Hematopoietic multipotent progenitor cell (in vitro differentiated cells): ENCODE data around the gene TLL2. TPM values are rescaled to one million over a fixed set of nuclear protein-coding genes. Genes with fewer than 3 reads are reported as not detected.

Experiments used
- DNase-seq, 3 donors: peaks; one replicate each; pipeline ENCODE4 v3.0.0-alpha.2; 2011 to 2015; ENCODE audit warnings: low read depth in 2 of 3, low spot score in 2 of 3
- total RNA-seq: library from RNA; depleted of rRNA; stranded (reverse); fragments of >200 nt; gene quantifications from one replicate; pipeline ENCODE4 v1.2.3, GENCODE V29; 2012

The TLL2 gene
- total RNA-seq, 1 donor, result 0.27 TPM

DNA sequence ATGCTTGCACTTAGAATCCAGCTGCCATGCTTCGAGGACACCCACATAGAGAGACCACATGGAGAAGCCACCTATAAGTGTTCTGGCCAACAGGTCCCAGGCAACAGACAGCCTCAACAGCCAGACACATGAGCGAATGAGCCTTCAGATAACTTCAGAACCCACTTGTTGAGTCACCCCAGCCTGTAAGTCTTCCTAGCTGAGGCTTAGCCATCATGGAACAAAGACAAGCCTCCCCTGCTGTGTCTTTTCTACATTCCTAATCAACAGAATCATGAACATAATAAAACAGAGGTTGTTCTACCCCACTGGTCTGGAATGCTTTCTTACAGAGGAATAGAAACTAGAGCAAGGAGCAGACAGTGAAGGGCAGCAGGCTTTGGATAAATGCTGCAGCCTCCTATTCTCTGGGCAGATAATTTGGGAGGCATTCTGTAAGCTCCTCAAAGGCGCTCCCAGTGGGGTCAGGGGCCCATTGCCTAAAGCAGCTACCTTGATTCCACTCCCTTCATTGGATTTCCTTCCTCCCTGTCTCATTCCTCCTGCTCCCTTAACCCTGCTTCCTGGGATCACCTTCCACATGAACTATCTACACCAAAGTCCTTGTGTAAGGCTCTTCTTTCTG lies 4.6 kb downstream of the TLL2 start:
- no peak for DNase-seq

DNA sequence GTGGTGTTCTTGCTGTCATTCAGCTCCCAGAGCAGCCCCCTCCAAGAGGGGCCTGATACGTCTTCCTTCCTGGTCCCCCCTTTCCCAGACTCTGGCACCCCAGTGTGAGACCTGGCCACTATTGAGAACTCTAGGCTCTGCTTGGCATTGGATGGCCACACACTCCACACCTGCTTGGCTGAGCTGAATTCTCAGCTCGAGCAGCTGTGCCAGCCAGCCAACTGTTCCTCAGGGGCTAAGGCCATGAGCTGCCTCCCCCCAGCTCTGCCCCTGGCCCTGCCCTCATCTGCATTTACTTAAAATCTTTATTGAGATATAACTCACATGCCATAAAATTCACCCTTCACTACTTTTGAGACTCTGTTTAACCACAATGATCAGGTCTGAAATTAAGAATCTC lies 6.7 kb downstream of the TLL2 start:
- no peak for DNase-seq

DNA sequence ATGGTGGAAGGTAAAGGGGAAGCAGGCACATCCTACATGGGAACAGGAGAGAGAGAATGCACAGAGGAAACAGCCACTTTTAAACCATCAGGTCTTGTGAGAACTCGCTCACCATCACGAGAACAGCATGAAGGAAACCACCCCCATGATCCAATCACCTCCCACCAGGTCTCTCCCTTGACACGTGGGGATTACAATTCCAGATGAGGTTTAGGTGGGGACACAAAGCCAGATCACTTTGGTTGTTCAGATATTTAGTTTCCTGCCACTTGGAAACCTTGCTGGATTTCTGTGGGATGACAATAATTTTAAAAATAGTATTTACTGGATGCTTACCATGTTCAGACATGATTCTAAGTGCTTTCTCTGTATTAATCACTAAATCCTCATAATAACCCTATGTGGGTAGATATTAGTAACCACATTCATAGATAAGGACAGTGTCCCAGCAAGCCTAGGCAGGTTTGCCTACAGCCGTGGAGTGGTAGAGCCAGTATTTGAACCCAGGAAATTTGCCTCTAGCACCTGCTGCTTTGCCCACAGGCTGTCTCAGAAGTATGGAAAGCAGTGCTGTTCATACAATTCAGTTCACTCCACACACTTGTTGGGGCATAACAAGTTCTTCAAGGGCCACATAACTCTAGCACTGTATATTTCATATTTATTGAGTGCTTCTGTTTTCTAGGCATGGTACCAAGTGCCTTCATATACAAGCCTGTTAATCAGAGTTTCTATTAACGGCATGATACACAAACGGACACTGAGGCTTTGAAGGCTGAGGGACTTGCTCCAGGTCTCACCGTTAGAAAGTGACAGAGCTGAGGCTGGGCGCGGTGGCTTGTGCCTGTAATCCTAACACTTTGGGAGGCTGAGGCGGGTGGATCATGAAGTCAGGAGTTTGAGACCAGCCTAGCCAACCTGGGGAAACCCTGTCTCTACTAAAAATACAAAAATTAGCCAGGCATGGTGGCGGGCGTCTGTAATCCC lies 8.3 kb downstream of the TLL2 start:
- DNase-seq, result no peak

DNA sequence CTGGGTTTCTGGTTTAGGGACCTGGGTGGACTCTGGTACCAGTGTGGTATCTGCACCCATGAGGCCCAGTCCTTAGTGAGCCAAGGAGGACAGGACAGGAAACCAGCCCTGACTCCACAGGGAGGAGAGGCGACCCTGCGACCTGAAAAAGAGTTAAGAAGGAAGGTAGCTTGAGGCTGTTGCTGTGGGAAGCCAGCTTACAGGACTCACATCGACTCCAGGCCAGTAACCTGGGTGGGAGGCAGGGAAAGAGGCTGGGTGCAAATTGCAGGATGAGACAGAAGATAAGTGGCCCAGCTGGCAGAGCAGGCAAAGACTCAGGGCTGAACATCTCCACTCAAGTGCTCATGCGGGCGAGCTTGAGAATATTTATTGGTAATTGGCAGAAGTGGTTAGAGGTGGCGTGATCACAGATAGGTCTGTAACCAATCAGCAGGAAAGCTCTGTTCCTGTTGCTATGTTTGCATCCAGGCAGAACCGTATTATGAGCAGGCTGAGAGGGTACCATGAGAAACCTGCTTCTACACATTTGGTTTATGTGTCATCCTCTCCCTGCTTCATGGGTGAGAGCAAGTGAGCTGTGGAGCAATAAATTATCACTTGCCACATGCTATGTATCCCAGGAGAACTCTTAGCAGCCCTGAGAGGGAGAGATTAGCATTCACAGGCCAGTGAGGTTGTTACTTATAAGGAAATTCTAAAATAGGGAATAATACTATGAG lies 11.0 kb downstream of the TLL2 start:
- no peak for DNase-seq

DNA sequence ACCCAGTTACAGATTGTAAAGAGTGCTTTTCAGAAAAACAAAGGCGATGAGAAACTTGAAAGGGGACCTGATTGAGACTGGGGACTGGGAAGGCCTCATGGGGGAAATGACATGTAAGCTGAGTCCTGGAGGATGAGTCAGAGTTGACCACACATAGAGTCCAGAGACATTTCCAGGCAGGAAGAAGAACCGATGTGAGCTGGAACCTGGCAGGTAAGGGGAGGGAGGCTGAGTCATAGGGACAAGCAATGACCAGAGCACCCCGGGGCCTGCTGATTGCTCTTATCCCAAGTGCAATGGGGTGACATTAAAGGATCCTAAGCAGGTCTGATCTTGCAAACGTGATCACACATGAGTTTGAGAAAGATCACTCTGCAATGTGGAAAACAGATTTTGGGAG lies 11.7 kb downstream of the TLL2 start:
- DNase-seq, result no peak

DNA sequence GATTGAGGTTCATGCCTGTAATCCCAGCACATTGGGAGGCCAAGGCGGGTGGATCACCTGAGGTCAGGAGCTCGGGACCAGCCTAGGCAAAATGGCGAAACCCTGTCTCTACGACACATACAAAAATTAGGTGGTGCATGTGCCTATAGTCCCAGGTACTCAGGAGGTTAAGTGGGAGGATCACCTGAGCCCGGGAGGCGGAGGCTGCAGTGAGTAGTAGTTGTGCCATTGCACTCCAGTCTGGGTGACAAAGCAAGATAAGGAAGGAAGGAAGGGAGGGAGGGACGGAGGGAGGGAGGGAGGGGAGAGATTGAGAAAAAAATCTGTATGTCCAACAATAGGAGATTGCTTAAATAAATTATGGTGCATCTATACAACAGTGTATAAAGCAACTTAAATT lies 13.2 kb downstream of the TLL2 start:
- no peak for DNase-seq

DNA sequence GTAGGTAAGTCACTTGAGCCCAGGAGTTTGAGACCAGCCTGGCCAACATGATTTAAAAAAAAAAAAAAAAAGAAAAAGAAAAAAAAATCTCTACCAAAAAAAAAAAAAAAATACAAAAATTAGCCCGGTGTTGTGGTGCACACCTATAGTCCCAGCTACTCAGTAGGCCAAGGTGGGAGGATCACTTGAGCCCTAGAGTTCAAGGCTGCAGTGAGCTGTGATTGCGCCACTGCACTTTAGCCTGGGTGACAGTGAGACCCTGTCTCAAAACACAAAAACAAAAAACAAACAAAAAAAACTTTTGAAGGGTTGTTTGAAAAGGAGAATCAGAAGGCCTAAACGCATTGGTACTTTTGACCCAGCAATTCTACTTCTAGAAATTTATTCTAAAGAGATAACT lies 13.7 kb downstream of the TLL2 start:
- no peak for DNase-seq

DNA sequence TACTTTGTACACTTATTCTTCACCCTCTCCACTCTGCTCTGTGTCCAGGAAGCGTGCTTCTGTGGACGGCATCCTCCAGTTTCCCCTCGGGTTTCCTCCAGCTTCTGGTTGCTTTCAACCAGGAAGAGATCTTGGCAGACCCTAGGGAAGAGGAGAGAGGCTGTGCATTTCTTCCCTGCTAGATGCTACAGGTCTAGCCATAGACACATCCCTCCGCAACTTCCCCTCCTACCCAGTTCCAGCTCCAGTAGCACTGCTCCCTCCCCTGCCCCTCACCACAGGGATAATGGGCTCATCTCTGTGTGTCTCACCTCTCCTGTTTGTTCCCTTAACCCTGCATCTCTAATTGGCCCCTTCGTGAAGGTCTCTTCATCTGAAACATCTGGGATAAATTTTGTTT lies 16.3 kb downstream of the TLL2 start:
- DNase-seq, result no peak

DNA sequence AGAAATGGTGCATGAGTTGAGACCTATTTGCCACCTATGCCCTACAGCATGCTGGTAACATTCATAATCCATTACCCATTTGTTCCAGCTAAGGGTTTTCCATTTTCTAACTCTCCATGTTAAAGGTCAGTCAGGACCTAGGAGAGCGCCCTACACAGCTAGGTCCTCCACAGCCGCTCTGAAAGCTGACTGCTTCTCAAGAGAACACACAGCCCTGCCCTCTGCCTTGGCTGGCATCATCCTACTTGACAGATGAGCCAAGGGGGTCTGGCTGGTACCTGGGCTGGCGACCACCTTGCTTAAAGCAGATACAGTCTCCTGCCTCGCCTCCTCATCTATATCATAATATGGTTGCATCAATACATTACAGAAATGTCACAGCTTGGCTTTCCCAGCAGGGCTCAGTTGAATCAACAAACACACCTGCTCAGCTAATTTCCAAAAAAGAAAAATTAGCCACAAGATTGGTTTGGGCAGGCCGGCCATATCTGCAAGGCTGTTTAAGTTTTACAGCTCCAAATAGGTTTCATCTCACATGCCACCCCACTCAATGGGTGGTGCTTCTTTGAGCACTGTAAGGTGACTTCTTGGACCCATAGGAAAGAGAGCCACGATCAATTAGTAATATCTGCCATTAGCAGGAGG lies 17.3 kb downstream of the TLL2 start:
- DNase-seq, result peak in 2 of 3 donors; percentile 9 to 47

DNA sequence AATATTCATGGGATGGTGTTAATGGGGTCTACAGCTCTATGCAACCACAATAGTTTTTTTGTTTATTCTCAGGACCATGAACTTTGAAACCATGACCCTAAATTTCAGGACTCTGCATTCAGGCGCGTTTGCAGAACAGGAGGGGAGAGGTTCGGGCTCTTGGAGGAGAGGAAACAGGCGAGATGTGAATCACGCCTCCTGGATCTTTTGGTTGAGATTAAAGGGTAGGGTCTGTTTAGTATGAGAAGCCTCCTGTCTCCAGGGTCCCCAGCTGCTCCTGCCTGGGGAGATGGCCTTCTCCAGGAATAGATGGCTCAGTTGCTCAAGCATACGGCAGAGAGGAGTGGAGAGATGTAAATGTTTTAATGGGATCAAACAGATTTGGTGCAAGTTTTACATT lies 18.2 kb downstream of the TLL2 start:
- DNase-seq, result no peak

DNA sequence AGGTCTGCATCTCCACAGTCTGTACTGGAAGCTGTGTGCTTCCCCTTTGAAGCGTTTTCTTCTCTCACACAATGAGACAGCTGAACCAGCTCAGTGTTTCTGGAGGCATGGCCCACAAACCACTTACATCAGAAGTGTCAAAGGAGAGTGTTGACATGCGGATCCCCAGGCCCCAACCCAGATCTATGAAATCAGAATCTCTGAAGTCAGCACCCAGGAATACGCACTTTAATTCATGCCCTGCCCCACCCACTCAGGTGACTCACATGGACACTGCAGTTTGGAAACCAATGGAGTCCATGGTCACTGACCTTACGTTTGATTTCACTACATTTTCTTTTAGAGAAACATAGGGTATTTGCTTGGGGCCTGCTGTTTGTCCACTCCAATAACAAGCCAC lies 19.0 kb downstream of the TLL2 start:
- no peak for DNase-seq

DNA sequence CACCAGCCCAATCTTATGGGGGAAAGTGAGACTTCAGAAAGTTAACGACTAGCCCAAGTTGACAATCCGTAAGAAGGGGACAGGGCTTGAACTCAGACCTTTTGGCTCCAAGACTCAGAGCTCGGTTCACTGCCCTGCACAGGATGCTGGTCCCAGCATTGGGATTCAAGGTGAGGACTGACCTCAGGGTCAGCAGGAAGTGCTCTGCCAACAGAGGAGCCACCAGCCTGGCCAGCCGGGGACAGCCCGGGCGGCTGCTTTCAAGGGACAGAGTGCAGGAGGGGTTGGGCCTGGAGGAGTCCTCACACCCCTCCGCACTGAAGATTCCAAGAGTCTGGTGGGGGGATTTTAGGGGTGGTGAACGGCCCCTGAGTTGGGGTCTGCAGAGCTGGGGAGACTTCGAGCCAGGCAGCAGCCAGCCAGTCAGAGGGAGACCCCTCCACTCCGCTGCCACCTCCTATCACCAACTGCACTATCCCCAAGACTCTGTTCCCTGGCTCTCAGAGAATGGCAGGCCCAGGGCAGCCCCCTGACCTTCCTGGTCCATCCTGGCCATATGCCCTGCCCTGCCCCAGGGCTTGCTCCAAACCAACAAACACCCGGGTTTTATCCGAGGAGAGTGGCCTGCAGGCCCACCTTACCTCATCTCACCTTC lies 19.7 kb downstream of the TLL2 start:
- DNase-seq, result no peak

DNA sequence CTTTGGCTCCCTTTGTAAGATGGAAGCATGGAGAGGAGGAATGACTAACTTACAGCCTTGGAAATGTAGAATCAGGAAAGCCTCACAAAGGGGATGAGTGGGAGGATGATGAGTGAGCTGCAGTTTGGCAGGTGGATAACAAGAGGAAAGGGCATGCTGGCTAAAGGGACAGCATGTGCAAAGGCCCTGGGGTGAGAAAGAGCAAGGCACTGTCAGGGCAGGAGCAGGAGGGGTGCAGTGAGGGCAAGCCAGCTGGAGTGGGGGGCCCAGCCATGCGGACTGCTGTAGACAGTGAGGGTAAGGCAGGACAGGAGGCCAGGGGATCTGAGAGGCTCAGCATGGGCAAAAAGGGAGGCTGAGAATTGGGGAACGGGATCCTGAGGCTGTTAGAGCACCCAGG lies 20.5 kb downstream of the TLL2 start:
- no peak for DNase-seq

DNA sequence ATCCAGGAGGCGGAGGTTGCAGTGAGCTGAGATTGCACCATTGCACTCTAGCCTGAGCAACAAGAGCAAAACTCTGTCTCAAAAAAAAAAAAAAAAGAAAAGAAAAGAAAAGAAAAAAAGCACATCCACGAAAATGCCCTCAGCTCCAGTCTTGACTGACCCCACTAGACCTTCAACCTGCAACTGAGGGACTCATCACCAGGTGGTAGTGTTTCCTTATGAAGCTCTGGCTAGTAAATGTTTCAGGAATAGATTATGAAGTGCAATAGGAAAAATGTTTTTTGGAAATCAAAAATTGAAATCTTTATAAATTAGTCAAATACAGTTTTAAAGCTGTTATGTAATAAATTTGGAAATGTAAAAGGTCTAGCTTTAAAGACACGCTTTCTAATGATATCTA lies 22.4 kb downstream of the TLL2 start:
- peak in 1 of 3 donors; percentile 13 for DNase-seq

DNA sequence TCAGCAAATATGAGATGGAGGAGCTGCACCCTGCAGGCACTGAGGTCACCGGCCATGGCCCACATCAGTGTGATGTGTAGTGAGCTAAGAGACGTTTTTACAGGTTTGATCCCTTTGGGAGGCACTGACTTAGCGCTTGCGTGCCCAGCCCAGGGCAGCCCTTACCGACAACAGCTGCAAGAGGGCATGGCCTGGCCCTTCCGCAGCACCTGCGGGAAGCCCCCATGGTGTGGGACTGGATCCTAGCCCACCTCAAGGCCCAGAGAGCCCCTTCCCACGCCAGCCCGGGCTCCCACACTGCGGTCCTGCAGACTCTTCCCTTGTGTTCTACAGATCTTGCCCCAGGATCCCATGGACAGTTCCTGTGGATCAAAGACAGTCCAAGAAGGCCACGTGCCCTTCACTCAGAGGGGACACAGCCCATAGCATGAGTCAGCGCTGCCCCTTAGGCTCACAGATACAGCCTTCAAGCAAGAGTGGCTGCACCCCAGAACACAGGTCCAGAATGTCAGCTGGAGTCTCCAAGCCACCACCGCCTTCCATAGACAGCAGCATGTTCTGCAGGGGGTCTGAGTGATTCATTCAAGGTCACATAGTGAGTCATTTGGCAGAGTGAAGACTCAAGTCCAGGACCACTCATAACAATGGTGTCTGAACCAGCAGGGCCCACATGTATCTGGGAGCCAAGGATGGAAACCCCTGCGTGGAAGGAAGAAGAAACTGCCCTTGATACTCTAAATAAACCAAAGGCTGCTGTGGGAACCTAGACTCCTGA lies 25.4 kb downstream of the TLL2 start:
- no peak for DNase-seq

DNA sequence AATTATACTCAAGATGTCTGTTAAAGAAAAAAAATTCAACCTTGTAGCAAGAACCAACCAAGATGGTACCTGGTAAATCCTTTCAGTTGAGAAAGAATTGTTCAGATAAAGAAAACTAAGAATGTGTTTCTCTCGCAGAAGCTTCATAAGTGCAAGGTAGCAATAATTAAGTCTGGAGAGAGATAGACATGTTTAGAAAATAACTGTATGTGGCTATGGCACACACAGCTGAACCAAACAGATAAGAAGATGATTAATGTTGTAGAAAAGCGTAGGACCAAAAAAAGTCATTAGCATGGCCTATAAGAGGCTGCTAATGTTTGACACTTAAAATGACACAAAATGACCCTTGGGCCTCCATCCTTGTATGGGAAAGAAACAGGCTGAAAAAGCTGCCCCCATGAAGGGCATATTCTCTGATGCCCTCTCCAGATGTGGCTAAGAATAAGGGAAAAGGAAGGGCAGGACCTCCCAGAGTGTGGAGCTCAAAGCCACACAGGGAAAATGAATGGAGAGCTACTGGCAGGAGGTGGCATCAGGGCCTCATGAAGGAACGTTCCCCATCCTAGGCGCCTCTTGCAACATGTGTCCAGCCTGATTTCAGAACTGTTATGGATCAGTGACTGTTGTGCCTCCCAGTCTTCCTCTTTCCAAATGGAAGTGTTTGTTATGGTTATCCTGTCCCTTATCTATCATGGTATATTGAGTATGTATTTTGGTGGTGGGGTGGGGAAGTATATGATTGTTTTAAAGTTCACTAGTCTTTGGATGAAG lies 30.7 kb downstream of the TLL2 start:
- peak in 2 of 3 donors; percentile 13 to 21 for DNase-seq

DNA sequence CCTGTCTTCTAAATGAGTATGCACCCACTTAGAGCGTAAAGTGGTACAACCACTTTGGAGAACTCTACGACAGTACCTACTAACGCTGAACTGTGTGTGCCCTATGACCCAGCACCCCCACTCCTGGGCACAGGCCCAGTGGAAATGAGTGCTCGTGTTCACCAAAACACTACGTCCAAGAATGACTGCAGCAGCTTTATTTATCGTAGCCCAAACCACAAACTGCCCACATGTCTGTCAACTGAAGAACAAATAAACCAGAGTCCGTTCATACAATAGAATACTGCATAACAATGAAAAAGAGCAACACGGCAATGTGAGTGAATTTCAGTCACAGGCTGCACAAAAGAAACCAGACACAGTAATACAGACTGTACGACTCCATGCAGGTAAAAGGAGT lies 35.4 kb downstream of the TLL2 start:
- DNase-seq, result no peak

DNA sequence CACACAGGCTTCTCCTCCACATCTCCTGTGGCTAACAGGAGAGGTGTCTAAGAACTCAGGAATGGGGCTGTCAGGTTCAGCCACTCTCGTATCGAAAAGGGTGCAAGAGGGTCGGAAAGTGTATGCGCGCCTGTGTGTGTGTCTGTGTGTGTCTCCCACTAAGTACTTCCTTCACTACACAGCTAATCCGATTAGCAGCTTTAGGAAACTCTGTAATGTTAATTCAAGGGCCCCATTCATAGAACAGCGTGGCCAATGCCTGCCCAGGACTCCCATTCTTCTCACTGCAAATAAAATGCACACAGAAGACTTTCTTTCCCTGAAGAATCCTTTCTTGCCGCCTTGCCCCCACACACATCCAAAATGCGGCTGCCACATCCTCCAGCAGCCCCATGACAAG lies 39.9 kb downstream of the TLL2 start:
- DNase-seq, result no peak
